Prostate gland (tissue), 2 donors: ENCODE data around the gene FADS1.

Source experiments
- POLR2A ChIP-seq: fragments of 450-650 bp; IDR thresholded peaks from one replicate; pipeline ENCODE4 v1.6.1; 2016; ENCODE audit warnings: antibody characterized with exemption, mild to moderate bottlenecking
- POLR2AphosphoS5 ChIP-seq: sonication (generic); formaldehyde crosslinking; IDR thresholded peaks from one replicate; pipeline ENCODE4 v1.6.1; 2017; ENCODE audit warnings: antibody characterized with exemption
- TF ChIP-seq, protein P1 (sequence below), 4 experiments: fragments of 200-600 bp in 2 of 4; fragments of 450-650 bp in 2 of 4; sonication (generic) in 2 of 4; IDR thresholded peaks; 1 replicate in 3 of 4; 2 replicates in 1 of 4; pipeline ENCODE4 v1.5.1; 2016 to 2019; ENCODE audit warnings: antibody characterized with exemption in 4 of 4, mild to moderate bottlenecking in 2 of 4, moderate library complexity in 2 of 4

DNA sequence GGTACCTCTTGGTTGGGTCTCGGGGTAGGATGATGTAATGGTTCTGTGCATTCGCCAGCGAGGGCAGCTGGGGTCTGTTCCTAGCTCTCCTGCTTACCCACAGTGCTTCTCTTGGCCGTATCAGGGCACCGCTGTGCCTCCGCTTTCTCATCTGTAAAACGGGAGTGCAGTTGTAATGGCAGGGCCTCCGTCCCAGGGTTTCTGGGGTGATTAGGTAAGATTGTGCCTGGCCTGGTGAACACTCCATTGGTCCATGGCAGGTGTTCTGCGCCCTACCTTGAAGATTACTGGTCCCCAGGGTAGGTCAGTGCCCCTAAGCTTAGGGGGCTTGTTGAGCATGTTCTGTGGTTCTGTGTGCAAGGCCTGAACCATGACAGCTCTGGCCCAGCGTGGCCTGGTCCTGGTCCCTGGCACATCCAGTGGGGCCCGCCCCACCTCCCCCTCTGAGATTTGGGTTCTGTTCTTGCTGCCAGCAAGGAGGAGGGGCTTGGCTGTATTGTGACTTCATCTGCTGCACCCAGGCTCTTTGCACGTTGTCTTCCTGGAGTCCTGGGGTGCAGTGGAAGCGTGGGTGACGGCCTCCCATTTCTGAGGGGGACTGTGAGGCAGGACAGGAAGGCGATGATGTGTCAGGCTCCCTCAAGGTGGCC is 59.5 kb downstream of the FADS1 start:
- no peak for TF ChIP-seq POLR2A
- no peak for TF ChIP-seq POLR2AphosphoS5
- TF ChIP-seq, protein P1, sequence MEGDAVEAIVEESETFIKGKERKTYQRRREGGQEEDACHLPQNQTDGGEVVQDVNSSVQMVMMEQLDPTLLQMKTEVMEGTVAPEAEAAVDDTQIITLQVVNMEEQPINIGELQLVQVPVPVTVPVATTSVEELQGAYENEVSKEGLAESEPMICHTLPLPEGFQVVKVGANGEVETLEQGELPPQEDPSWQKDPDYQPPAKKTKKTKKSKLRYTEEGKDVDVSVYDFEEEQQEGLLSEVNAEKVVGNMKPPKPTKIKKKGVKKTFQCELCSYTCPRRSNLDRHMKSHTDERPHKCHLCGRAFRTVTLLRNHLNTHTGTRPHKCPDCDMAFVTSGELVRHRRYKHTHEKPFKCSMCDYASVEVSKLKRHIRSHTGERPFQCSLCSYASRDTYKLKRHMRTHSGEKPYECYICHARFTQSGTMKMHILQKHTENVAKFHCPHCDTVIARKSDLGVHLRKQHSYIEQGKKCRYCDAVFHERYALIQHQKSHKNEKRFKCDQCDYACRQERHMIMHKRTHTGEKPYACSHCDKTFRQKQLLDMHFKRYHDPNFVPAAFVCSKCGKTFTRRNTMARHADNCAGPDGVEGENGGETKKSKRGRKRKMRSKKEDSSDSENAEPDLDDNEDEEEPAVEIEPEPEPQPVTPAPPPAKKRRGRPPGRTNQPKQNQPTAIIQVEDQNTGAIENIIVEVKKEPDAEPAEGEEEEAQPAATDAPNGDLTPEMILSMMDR (IDR thresholded peaks at IDR 0.05): no peak
